PC-3 (cell line): ENCODE data around the gene SLC38A4. TPM values are rescaled to one million over a fixed set of nuclear protein-coding genes. Genes with fewer than 3 reads are reported as not detected.

Experiments
- ATAC-seq: fragments of 200-7000 bp; cut with Tn5 transposase; 2 replicates; pipeline ENCODE4 v1.9.1; 2020; ENCODE audit warnings: mild to moderate bottlenecking, moderate library complexity
- BruUV-seq: library from RNA; stranded (reverse); fragments of 400-500 nt; replicated peaks from 2 replicates; lab custom pipeline; 2021; lab: Mats Ljungman, UMichigan
- CTCF ChIA-PET: fragments of 300-600 bp; sonication (Branson Sonifier 250); formaldehyde crosslinking; loops from one replicate; lab custom pipeline; 2022; ENCODE audit warnings: antibody characterized with exemption; lab: Charles Lee
- POLR2A ChIA-PET: fragments of 300-600 bp; sonication (Branson Sonifier 250); formaldehyde crosslinking; loops from one replicate; lab custom pipeline; 2022; ENCODE audit warnings: antibody characterized with exemption; ENCODE audit not compliant: unreplicated experiment; lab: Charles Lee
- DNase-seq: peaks from one replicate; pipeline ENCODE4 v3.0.0-alpha.2; 2015
- H2AFZ ChIP-seq: fragments of 300-600 bp; sonication (generic); 2 replicates; pipeline ENCODE4 v1.6.0; 2016; ENCODE audit warnings: antibody characterized with exemption, low read length
- H3F3A ChIP-seq: fragments of 300-600 bp; sonication (generic); one replicate; pipeline ENCODE4 v1.6.0; 2017; ENCODE audit warnings: antibody characterized with exemption, low read length, control low read depth, mild to moderate bottlenecking; ENCODE audit not compliant: unreplicated experiment
- H3K27ac ChIP-seq: fragments of 300-600 bp; sonication (generic); 2 replicates; pipeline ENCODE4 v1.5.1; 2016; ENCODE audit warnings: mild to moderate bottlenecking, low read length
- H3K27me3 ChIP-seq: fragments of 300-600 bp; sonication (generic); 2 replicates; pipeline ENCODE4 v1.6.1; 2016; ENCODE audit warnings: low read length, mixed read lengths
- H3K36me3 ChIP-seq: fragments of 300-600 bp; sonication (generic); 2 replicates; pipeline ENCODE4 v1.6.1; 2016; ENCODE audit warnings: low read depth, mixed run types, low read length, mixed read lengths
- H3K4me1 ChIP-seq: fragments of 300-600 bp; sonication (generic); 2 replicates; pipeline ENCODE4 v1.5.1; 2016; ENCODE audit warnings: low read length; ENCODE audit not compliant: insufficient read depth
- H3K4me2 ChIP-seq: fragments of 300-600 bp; sonication (generic); 2 replicates; pipeline ENCODE4 v1.6.0; 2016; ENCODE audit warnings: low read length
- H3K4me3 ChIP-seq: fragments of 300-600 bp; sonication (generic); 2 replicates; pipeline ENCODE4 v1.5.1; 2016; ENCODE audit warnings: mild to moderate bottlenecking, low read length, mixed read lengths
- H3K79me2 ChIP-seq: fragments of 300-600 bp; sonication (generic); 2 replicates; pipeline ENCODE4 v1.6.1; 2017; ENCODE audit warnings: low read length, mixed read lengths
- H3K9ac ChIP-seq: fragments of 300-600 bp; sonication (generic); 2 replicates; pipeline ENCODE4 v1.6.0; 2016; ENCODE audit warnings: mild to moderate bottlenecking, low read length
- H3K9me2 ChIP-seq: fragments of 300-600 bp; sonication (generic); replicated peaks from 2 replicates; pipeline ENCODE4 v1.6.1; 2016; ENCODE audit warnings: mixed run types, low read length, mixed read lengths
- H3K9me3 ChIP-seq: fragments of 300-600 bp; sonication (generic); 2 replicates; pipeline ENCODE4 v1.6.1; 2016; ENCODE audit warnings: low read length, mixed read lengths
- H4K20me1 ChIP-seq: fragments of 300-600 bp; sonication (generic); 2 replicates; pipeline ENCODE4 v1.6.1; 2016; ENCODE audit warnings: low read length, mixed read lengths
- CTCF ChIP-seq: fragments of 300-600 bp; sonication (generic); conservative IDR thresholded peaks from 2 replicates; pipeline ENCODE4 v1.5.1; 2017; ENCODE audit warnings: antibody characterized with exemption, low read depth, mild to moderate bottlenecking, low read length
- EZH2 ChIP-seq: fragments of 300-600 bp; sonication (generic); IDR thresholded peaks from one replicate; pipeline ENCODE4 v1.6.1; 2017; ENCODE audit warnings: antibody characterized with exemption, mild to moderate bottlenecking, low read length; ENCODE audit not compliant: unreplicated experiment
- EZH2phosphoT487 ChIP-seq: fragments of 300-600 bp; sonication (generic); IDR thresholded peaks from 2 replicates; pipeline ENCODE4 v1.6.1; 2018; ENCODE audit warnings: mild to moderate bottlenecking, antibody characterized with exemption, low read length, borderline replicate concordance
- intact Hi-C: fragments of 100-400 bp; cut with micrococcal nuclease; formaldehyde crosslinking; loops from 2 replicates; pipeline ENCODE4 v1.9.0; 2023
- total RNA-seq: library from RNA; depleted of rRNA; stranded (reverse); fragments of >200 nt; gene quantifications from 2 replicates; pipeline ENCODE4 v1.2.3, GENCODE V29; 2014

The SLC38A4 gene
- total RNA-seq, 1 experiment from 2014 or later, result not detected

- no peaks in the 10 kb centered on the region for H3K9me3 ChIP-seq
- intact Hi-C loops, result no loop called here
- H3K27ac ChIP-seq, result no peak overlapping the region
- ATAC-seq (no peak), DNase-seq (no peak)
- no peak overlapping the region for H2AFZ ChIP-seq
- no peaks in the 10 kb centered on the region for H3K79me2 ChIP-seq
- H4K20me1 ChIP-seq, result no peaks in the 10 kb centered on the region
- no peaks in the 10 kb centered on the region for H3F3A ChIP-seq
- H3K4me1 ChIP-seq, result no peaks in the 10 kb centered on the region
- TF ChIP-seq EZH2, result no peak
- no peak for TF ChIP-seq EZH2phosphoT487
- TF ChIP-seq CTCF, result no peak
- no peaks in the 10 kb centered on the region for H3K9me2 ChIP-seq
- H3K4me3 ChIP-seq, result no peak overlapping the region
- CTCF ChIA-PET, result no interaction called here
- no peak overlapping the region for H3K9ac ChIP-seq
- H3K4me2 ChIP-seq, result no peak overlapping the region
- H3K36me3 ChIP-seq, result no peaks in the 10 kb centered on the region
- POLR2A ChIA-PET, result no interaction called here
- no TSS peak for BruUV-seq
- H3K27me3 ChIP-seq, result no peaks in the 10 kb centered on the region
Measured at GRCh38 chr12:46815809-46816208, 10.0 kb downstream of the SLC38A4 start.

- ATAC-seq (no peak), DNase-seq (no peak)
- H3K27ac ChIP-seq, result no peak overlapping the region
- no peak overlapping the region for H3K4me3 ChIP-seq
- no peaks in the 10 kb centered on the region for H3K4me1 ChIP-seq
- H3K36me3 ChIP-seq, result no peaks in the 10 kb centered on the region
- ChIA-PET POLR2A (no interaction called here), CTCF (no interaction called here)
- no peaks in the 10 kb centered on the region for H3K79me2 ChIP-seq
- intact Hi-C loops, result no loop called here
- H3K9ac ChIP-seq, result no peak overlapping the region
- no peaks in the 10 kb centered on the region for H3K27me3 ChIP-seq
- H3K4me2 ChIP-seq, result no peak overlapping the region
- no peak overlapping the region for H2AFZ ChIP-seq
- TF ChIP-seq EZH2 (no peak), EZH2phosphoT487 (no peak), CTCF (no peak)
- BruUV-seq, result no TSS peak
- H3F3A ChIP-seq, result no peaks in the 10 kb centered on the region
- no peaks in the 10 kb centered on the region for H4K20me1 ChIP-seq
- no peaks in the 10 kb centered on the region for H3K9me2 ChIP-seq
- H3K9me3 ChIP-seq, result no peaks in the 10 kb centered on the region
Measured at GRCh38 chr12:46814143-46814542, 11.7 kb downstream of the SLC38A4 start.

GRCh38 chr12:46811185-46811584 is 14.6 kb downstream of the SLC38A4 start:
- DNase-seq, result no peak
- Histone ChIP-seq H3K27ac (no peak overlapping the region), H3F3A (no peaks in the 10 kb centered on the region), H3K36me3 (no peaks in the 10 kb centered on the region), H3K4me2 (no peak overlapping the region), H3K9ac (no peak overlapping the region), H3K27me3 (no peaks in the 10 kb centered on the region), H3K9me3 (no peaks in the 10 kb centered on the region), H3K79me2 (no peaks in the 10 kb centered on the region), H3K4me3 (no peak overlapping the region), H3K4me1 (no peaks in the 10 kb centered on the region), H3K9me2 (no peaks in the 10 kb centered on the region), H2AFZ (no peak overlapping the region), H4K20me1 (no peaks in the 10 kb centered on the region)
- no TSS peak for BruUV-seq
- intact Hi-C loops, result no loop called here
- ChIA-PET POLR2A (no interaction called here), CTCF (interaction anchor here (0.6 kb wide), 1 partner anchor 334 kb away, joined by 4 read pairs; no protein-coding TSS in a partner anchor)
- TF ChIP-seq EZH2phosphoT487, result no peak
- TF ChIP-seq EZH2, result no peak
- no peak for TF ChIP-seq CTCF
- no peak for ATAC-seq
